Astrocyte (in vitro differentiated cells and primary cell): Measurements from ENCODE around the gene PDE3A.

ENCODE experiments used
- EZH2 ChIP-seq: IDR thresholded peaks from 2 replicates; pipeline ENCODE4 v1.6.1; 2012; ENCODE audit warnings: mild to moderate bottlenecking, low read length, inconsistent platforms; ENCODE audit not compliant: insufficient read depth
- TF ChIP-seq, protein P1 (sequence below): IDR thresholded peaks from 2 replicates; pipeline ENCODE4 v1.5.1; 2011; ENCODE audit warnings: low read depth, mild to moderate bottlenecking, inconsistent platforms, low read length, moderate library complexity; ENCODE audit not compliant: insufficient read depth

DNA sequence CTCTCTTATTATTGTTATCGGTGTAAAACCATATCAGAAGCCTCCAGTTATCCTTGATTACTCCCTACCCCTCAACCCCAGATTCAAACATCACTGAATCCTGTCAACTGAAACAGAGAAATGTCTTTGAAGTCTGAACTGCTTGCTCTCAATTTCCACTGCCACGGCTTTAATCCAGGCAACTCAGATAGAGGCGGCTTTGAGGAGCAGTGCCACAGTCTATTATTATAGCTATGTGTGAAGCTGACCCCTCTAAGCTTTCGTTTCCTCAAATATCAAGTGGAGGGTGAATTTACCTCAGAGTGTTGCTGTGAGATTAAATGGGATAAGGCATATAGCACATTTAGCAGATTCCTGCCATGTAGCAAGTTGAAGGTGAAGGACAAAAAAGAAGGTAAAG is 49.0 kb upstream of the PDE3A start:
- TF ChIP-seq, protein P1, sequence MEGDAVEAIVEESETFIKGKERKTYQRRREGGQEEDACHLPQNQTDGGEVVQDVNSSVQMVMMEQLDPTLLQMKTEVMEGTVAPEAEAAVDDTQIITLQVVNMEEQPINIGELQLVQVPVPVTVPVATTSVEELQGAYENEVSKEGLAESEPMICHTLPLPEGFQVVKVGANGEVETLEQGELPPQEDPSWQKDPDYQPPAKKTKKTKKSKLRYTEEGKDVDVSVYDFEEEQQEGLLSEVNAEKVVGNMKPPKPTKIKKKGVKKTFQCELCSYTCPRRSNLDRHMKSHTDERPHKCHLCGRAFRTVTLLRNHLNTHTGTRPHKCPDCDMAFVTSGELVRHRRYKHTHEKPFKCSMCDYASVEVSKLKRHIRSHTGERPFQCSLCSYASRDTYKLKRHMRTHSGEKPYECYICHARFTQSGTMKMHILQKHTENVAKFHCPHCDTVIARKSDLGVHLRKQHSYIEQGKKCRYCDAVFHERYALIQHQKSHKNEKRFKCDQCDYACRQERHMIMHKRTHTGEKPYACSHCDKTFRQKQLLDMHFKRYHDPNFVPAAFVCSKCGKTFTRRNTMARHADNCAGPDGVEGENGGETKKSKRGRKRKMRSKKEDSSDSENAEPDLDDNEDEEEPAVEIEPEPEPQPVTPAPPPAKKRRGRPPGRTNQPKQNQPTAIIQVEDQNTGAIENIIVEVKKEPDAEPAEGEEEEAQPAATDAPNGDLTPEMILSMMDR, result no peak
- TF ChIP-seq EZH2, result no peak
